OCI-LY7 (cell line): ENCODE results near the gene PXDN. TPM values are rescaled to one million over a fixed set of nuclear protein-coding genes. Genes with fewer than 3 reads are reported as not detected.

Source experiments
- BruUV-seq: library from RNA; stranded (reverse); fragments of 400-500 nt; replicated peaks from 2 replicates; lab custom pipeline; 2021; lab: Mats Ljungman, UMichigan
- CTCF ChIA-PET: fragments of 300-600 bp; sonication (Branson Sonifier 250); formaldehyde crosslinking; loops from one replicate; lab custom pipeline; 2022; ENCODE audit warnings: antibody characterized with exemption; ENCODE audit not compliant: unreplicated experiment; lab: Charles Lee
- POLR2A ChIA-PET: fragments of 300-600 bp; sonication (Branson Sonifier 250); formaldehyde crosslinking; loops from one replicate; lab custom pipeline; 2022; ENCODE audit warnings: antibody characterized with exemption; lab: Charles Lee
- DNase-seq: peaks from one replicate; pipeline ENCODE4 v3.0.0-alpha.2; 2015; ENCODE audit warnings: low spot score
- H2AFZ ChIP-seq: fragments of 200-600 bp; sonication (generic), shearing (Covaris generic); 2 replicates; pipeline ENCODE4 v1.6.1; 2014; ENCODE audit warnings: mild to moderate bottlenecking, antibody characterized with exemption, low read length, moderate library complexity
- H3K27ac ChIP-seq: fragments of 200-600 bp; sonication (generic); 2 replicates; pipeline ENCODE4 v1.5.1; 2014; ENCODE audit warnings: mixed run types, low read depth, mild to moderate bottlenecking, moderate library complexity, low read length, inconsistent platforms; ENCODE audit not compliant: poor library complexity, severe bottlenecking
- H3K36me3 ChIP-seq: fragments of 200-600 bp; sonication (generic); 2 replicates; pipeline ENCODE4 v1.6.1; 2014; ENCODE audit warnings: mild to moderate bottlenecking, antibody characterized with exemption, low read length, moderate library complexity, mixed read lengths; ENCODE audit not compliant: insufficient read depth
- H3K4me1 ChIP-seq: fragments of 200-600 bp; sonication (generic); 2 replicates; pipeline ENCODE4 v1.5.1; 2014; ENCODE audit warnings: mild to moderate bottlenecking, low read length; ENCODE audit not compliant: insufficient read depth, poor library complexity, severe bottlenecking
- H3K4me2 ChIP-seq: fragments of 200-600 bp; sonication (generic); 2 replicates; pipeline ENCODE4 v1.6.1; 2014; ENCODE audit warnings: mild to moderate bottlenecking, low read length
- H3K4me3 ChIP-seq: fragments of 200-600 bp; sonication (generic); 2 replicates; pipeline ENCODE4 v1.5.1; 2014; ENCODE audit warnings: mild to moderate bottlenecking, low read depth, low read length; ENCODE audit not compliant: poor library complexity, severe bottlenecking
- H3K79me2 ChIP-seq: fragments of 200-600 bp; sonication (generic); 2 replicates; pipeline ENCODE4 v1.6.1; 2016; ENCODE audit warnings: low read depth, mild to moderate bottlenecking, low read length, moderate library complexity, mixed read lengths; ENCODE audit not compliant: insufficient read depth
- H3K9me2 ChIP-seq: fragments of 200-600 bp; sonication (generic); 2 replicates; pipeline ENCODE4 v1.6.1; 2016; ENCODE audit warnings: mild to moderate bottlenecking, low read length, mixed read lengths; ENCODE audit not compliant: insufficient read depth
- H3K9me3 ChIP-seq: fragments of 200-600 bp; sonication (generic); 2 replicates; pipeline ENCODE4 v1.6.1; 2014; ENCODE audit warnings: mild to moderate bottlenecking, mixed run types, low read length, mixed read lengths
- H4K20me1 ChIP-seq: fragments of 200-600 bp; sonication (generic); 2 replicates; pipeline ENCODE4 v1.6.1; 2014; ENCODE audit warnings: mild to moderate bottlenecking, antibody characterized with exemption, low read length, moderate library complexity, mixed read lengths; ENCODE audit not compliant: insufficient read depth
- EZH2phosphoT487 ChIP-seq: fragments of 200-600 bp; sonication (generic); IDR thresholded peaks from 2 replicates; pipeline ENCODE4 v1.6.1; 2018; ENCODE audit warnings: low read depth, borderline replicate concordance, mild to moderate bottlenecking, mixed run types, antibody characterized with exemption, low read length, moderate library complexity, mixed read lengths
- intact Hi-C: fragments of 100-400 bp; cut with micrococcal nuclease; formaldehyde crosslinking; loops from one replicate; pipeline ENCODE4 v1.10.0; 2022; ENCODE audit not compliant: unreplicated experiment
- total RNA-seq, 2 experiments: library from RNA; depleted of rRNA in 1 of 2; stranded (reverse); fragments of >200 nt in 1 of 2; shearing (Covaris generic) in 1 of 2; gene quantifications; 2 replicates each; pipeline ENCODE4 v1.2.3, GENCODE V29; 2014 to 2022
- TF ChIP-seq, protein P1 (sequence below): fragments of 200-600 bp; sonication (generic); conservative IDR thresholded peaks from 2 replicates; pipeline ENCODE4 v1.5.1; 2014; ENCODE audit warnings: mild to moderate bottlenecking, antibody characterized with exemption, low read length, moderate library complexity, mixed read lengths

PXDN gene
- total RNA-seq, 2 experiments from 2014 or later = not detected

DNA sequence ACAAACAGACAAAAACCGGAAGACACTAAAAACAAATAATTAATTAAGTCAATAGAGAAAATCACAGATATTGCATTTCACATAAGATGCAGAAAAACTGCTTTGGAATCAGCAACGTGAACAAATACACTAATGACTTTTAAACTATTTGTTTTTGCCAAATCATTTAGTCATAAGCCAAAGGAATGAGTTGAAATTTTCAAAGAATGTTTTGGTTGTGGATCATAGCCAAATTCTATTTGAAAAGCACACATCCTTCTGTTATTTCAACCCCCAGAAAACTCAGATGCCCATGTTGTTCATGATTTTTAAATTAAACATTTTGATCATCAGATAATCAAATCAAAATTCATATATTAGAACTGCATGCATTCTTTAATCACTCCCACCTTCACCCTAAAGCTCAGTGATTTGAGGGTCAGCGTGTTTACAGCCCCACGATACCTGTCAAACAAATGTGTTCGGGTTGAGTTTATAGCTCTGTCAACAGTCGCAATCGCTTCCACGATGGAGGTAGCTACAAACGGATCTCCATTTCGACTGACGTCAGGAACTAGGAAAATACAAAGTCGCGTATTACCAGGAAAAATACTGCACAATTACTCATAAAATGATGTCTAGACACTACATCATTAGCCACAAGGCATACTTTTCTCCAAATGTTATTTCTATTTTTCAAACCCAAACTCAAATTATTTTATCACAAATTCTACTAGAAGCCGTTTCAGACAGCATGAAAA, 90.2 kb downstream of the PXDN start:
- ChIA-PET POLR2A (no interaction called here), CTCF (no interaction called here)
- no peak overlapping the region for H3K4me3 ChIP-seq
- H3K36me3 ChIP-seq = no peaks in the 10 kb centered on the region
- H4K20me1 ChIP-seq = no peaks in the 10 kb centered on the region
- H3K4me2 ChIP-seq = no peak overlapping the region
- H2AFZ ChIP-seq = no peak overlapping the region
- DNase-seq = no peak
- TF ChIP-seq EZH2phosphoT487 = no peak
- TF ChIP-seq, protein P1, sequence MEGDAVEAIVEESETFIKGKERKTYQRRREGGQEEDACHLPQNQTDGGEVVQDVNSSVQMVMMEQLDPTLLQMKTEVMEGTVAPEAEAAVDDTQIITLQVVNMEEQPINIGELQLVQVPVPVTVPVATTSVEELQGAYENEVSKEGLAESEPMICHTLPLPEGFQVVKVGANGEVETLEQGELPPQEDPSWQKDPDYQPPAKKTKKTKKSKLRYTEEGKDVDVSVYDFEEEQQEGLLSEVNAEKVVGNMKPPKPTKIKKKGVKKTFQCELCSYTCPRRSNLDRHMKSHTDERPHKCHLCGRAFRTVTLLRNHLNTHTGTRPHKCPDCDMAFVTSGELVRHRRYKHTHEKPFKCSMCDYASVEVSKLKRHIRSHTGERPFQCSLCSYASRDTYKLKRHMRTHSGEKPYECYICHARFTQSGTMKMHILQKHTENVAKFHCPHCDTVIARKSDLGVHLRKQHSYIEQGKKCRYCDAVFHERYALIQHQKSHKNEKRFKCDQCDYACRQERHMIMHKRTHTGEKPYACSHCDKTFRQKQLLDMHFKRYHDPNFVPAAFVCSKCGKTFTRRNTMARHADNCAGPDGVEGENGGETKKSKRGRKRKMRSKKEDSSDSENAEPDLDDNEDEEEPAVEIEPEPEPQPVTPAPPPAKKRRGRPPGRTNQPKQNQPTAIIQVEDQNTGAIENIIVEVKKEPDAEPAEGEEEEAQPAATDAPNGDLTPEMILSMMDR = no peak
- H3K4me1 ChIP-seq = no peaks in the 10 kb centered on the region
- no peaks in the 10 kb centered on the region for H3K9me3 ChIP-seq
- intact Hi-C loops = no loop called here
- H3K79me2 ChIP-seq = no peaks in the 10 kb centered on the region
- BruUV-seq = no TSS peak
- H3K9me2 ChIP-seq = no peaks in the 10 kb centered on the region
- H3K27ac ChIP-seq = no peak overlapping the region

- BruUV-seq = no TSS peak
- DNase-seq = no peak
- Histone ChIP-seq H4K20me1 (no peaks in the 10 kb centered on the region), H3K36me3 (no peaks in the 10 kb centered on the region), H3K9me2 (no peaks in the 10 kb centered on the region), H3K9me3 (no peaks in the 10 kb centered on the region), H2AFZ (no peak overlapping the region), H3K79me2 (no peaks in the 10 kb centered on the region), H3K4me2 (no peak overlapping the region), H3K4me3 (no peak overlapping the region), H3K27ac (no peak overlapping the region), H3K4me1 (no peaks in the 10 kb centered on the region)
- TF ChIP-seq, protein P1 = no peak
- no peak for TF ChIP-seq EZH2phosphoT487
- POLR2A ChIA-PET = no interaction called here
- CTCF ChIA-PET = no interaction called here
- intact Hi-C loops = no loop called here
Measured at GRCh38 chr2:1652034-1652790, 92.1 kb downstream of the PXDN start.
